ENCODE data around the gene LRMDA. TPM values are rescaled to one million over a fixed set of nuclear protein-coding genes. Genes with fewer than 3 reads are reported as not detected.

The LRMDA gene
- total RNA-seq, 1 experiment from 2014 or later: 4.8 TPM

DNA sequence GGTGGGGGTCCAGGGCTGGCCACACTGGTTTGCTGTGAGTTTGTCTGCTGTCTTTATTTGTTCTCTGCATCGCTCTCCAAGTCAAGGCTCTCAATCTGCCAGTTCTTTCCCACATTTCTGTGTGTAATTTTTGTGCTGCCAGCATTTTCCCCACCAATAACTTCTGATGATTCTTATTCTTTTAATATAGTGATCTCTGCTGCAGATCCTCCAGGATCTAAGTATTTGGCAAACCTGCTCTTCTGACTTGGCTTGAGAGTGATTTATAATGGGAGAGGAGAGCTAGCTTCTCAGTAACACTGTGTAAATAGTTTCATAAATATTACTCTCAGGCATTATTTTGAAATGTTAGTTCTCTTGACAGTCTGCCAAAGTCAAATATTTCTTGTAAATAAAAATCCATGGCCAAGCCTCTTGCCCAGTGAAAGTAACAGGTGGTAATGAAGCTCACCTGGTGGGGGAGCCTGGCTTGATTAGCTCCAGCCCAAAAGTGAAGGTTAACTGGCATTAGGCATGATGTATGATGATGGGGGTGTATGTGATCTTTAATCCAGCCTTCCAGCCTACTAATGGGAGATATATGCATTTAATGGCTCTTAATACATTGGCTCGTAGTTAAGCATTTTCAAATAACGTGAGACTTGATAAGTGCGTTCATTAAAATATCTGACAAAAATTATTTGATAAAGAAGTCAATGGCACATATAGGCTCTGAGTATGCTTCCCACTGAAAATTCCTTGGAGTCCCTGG is 1150.3 kb downstream of the LRMDA start:
- no peak for DNase-seq (ENCODE audit: low read depth, low spot score)
- H3K4me2 ChIP-seq (ENCODE audit: low read length): no peak overlapping the region

More for the DNA sequence above, 1150.3 kb downstream of the LRMDA start:
- Histone ChIP-seq H3K27ac (ENCODE audit: low read depth, low read length) (no peak overlapping the region), H3K36me3 (ENCODE audit: control insufficient read depth in 1 of 2, insufficient read depth in 2 of 2, low read length in 2 of 2) (no peaks in the 10 kb centered on the region), H4K20me1 (ENCODE audit: insufficient read depth) (no peaks in the 10 kb centered on the region), H3K27me3 (ENCODE audit: insufficient read depth, low read length) (no peaks in the 10 kb centered on the region), H3K4me3 (replicated peaks in 1 of 2; ENCODE audit: low read depth in 1 of 2, low read length in 2 of 2) (no peak overlapping the region), H3K79me2 (ENCODE audit: insufficient read depth, low read length) (no peaks in the 10 kb centered on the region), H3K4me1 (ENCODE audit: control insufficient read depth in 1 of 2, insufficient read depth in 2 of 2, low read length in 2 of 2) (no peaks in the 10 kb centered on the region), H3K9me2 (ENCODE audit: insufficient read depth) (no peaks in the 10 kb centered on the region), H3K9me3 (ENCODE audit: control insufficient read depth in 1 of 2, insufficient read depth in 1 of 2, low read depth in 1 of 2, low read length in 2 of 2) (no peaks in the 10 kb centered on the region), H3K9ac (ENCODE audit: low read length) (no peak overlapping the region), H2AFZ (ENCODE audit: low read depth, low read length, poor library complexity, severe bottlenecking) (no peak overlapping the region)
- CTCF ChIA-PET: no interaction called here
- BruUV-seq (replicated peaks): no TSS peak
- POLR2A ChIA-PET: no interaction called here
- intact Hi-C loops (cut with micrococcal nuclease): no loop called here
- ATAC-seq: no peak
- TF ChIP-seq, protein P1, sequence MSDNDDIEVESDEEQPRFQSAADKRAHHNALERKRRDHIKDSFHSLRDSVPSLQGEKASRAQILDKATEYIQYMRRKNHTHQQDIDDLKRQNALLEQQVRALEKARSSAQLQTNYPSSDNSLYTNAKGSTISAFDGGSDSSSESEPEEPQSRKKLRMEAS (IDR thresholded peaks at IDR 0.05): no peak
- TF ChIP-seq EZH2 (IDR thresholded peaks at IDR 0.05) (no peak), JUND (IDR thresholded peaks at IDR 0.05) (no peak), FOSL1 (IDR thresholded peaks at IDR 0.05; ENCODE audit: low read depth) (no peak), SIN3A (IDR thresholded peaks at IDR 0.05; ENCODE audit: low read depth) (no peak), RAD21 (IDR thresholded peaks at IDR 0.05; ENCODE audit: low read depth) (no peak), YY1 (IDR thresholded peaks at IDR 0.05; ENCODE audit: extremely low read depth, insufficient replicate concordance, low read depth, low read length) (no peak), CEBPB (IDR thresholded peaks at IDR 0.05; ENCODE audit: low read depth) (no peak)
- TF ChIP-seq, protein P2, sequence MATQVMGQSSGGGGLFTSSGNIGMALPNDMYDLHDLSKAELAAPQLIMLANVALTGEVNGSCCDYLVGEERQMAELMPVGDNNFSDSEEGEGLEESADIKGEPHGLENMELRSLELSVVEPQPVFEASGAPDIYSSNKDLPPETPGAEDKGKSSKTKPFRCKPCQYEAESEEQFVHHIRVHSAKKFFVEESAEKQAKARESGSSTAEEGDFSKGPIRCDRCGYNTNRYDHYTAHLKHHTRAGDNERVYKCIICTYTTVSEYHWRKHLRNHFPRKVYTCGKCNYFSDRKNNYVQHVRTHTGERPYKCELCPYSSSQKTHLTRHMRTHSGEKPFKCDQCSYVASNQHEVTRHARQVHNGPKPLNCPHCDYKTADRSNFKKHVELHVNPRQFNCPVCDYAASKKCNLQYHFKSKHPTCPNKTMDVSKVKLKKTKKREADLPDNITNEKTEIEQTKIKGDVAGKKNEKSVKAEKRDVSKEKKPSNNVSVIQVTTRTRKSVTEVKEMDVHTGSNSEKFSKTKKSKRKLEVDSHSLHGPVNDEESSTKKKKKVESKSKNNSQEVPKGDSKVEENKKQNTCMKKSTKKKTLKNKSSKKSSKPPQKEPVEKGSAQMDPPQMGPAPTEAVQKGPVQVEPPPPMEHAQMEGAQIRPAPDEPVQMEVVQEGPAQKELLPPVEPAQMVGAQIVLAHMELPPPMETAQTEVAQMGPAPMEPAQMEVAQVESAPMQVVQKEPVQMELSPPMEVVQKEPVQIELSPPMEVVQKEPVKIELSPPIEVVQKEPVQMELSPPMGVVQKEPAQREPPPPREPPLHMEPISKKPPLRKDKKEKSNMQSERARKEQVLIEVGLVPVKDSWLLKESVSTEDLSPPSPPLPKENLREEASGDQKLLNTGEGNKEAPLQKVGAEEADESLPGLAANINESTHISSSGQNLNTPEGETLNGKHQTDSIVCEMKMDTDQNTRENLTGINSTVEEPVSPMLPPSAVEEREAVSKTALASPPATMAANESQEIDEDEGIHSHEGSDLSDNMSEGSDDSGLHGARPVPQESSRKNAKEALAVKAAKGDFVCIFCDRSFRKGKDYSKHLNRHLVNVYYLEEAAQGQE (IDR thresholded peaks at IDR 0.05; ENCODE audit: low read depth): no peak
- TF ChIP-seq, protein P3, sequence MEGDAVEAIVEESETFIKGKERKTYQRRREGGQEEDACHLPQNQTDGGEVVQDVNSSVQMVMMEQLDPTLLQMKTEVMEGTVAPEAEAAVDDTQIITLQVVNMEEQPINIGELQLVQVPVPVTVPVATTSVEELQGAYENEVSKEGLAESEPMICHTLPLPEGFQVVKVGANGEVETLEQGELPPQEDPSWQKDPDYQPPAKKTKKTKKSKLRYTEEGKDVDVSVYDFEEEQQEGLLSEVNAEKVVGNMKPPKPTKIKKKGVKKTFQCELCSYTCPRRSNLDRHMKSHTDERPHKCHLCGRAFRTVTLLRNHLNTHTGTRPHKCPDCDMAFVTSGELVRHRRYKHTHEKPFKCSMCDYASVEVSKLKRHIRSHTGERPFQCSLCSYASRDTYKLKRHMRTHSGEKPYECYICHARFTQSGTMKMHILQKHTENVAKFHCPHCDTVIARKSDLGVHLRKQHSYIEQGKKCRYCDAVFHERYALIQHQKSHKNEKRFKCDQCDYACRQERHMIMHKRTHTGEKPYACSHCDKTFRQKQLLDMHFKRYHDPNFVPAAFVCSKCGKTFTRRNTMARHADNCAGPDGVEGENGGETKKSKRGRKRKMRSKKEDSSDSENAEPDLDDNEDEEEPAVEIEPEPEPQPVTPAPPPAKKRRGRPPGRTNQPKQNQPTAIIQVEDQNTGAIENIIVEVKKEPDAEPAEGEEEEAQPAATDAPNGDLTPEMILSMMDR (IDR thresholded peaks at IDR 0.05 in 2 of 3, conservative IDR thresholded peaks at IDR 0.05 in 1 of 3; ENCODE audit: borderline replicate concordance in 1 of 3, insufficient read depth in 1 of 3, low read depth in 2 of 3, low read length in 2 of 3): no peak
- TF ChIP-seq, protein P4, sequence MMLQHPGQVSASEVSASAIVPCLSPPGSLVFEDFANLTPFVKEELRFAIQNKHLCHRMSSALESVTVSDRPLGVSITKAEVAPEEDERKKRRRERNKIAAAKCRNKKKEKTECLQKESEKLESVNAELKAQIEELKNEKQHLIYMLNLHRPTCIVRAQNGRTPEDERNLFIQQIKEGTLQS (IDR thresholded peaks at IDR 0.05): no peak
- RAD21 ChIA-PET (ENCODE audit: low non-redundant PET in 1 of 2, low total read pairs in 2 of 2, uncharacterized antibody in 2 of 2, unreplicated experiment in 2 of 2): no interaction called here

Measured in HCT116 (cell line).